ENCODE measurements around the gene FAM216B. TPM values are rescaled to one million over a fixed set of nuclear protein-coding genes. Genes with fewer than 3 reads are reported as not detected.

The FAM216B gene
- polyA plus RNA-seq, 1 donor (not counting 4 experiments of a cell fraction or from before 2014, with no cell fraction given), result not detected

- peaks cover 7% of the 10 kb centered on the region for H3K27me3 ChIP-seq (ENCODE audit: control insufficient read depth, extremely low read depth, insufficient read depth, low read length)
- no peak for DNase-seq (ENCODE audit: low read depth, low spot score)
- H3K27ac ChIP-seq (ENCODE audit: control insufficient read depth, insufficient read depth, low read length), result no peak overlapping the region
- no peaks in the 10 kb centered on the region for H3K79me2 ChIP-seq (ENCODE audit: control insufficient read depth, insufficient read depth, low read length)
- H3K4me3 ChIP-seq (ENCODE audit: control insufficient read depth in 2 of 3, extremely low read depth in 1 of 3, insufficient read depth in 2 of 3, low read depth in 1 of 3, low read length in 3 of 3), result no peak overlapping the region
- H3K4me1 ChIP-seq (ENCODE audit: control insufficient read depth, extremely low read depth, insufficient read depth, low read length), result no peaks in the 10 kb centered on the region
- H3K9ac ChIP-seq (ENCODE audit: control insufficient read depth, extremely low read depth, insufficient read depth, low read length), result no peak overlapping the region
- H3K9me3 ChIP-seq (ENCODE audit: control insufficient read depth, low read depth, low read length), result no peaks in the 10 kb centered on the region
- no peak overlapping the region for H2AFZ ChIP-seq (ENCODE audit: control insufficient read depth, low read length)
- TF ChIP-seq EZH2 (IDR thresholded peaks at IDR 0.05; ENCODE audit: low read length), result no peak
- no peak for TF ChIP-seq CTCF (optimal IDR thresholded peaks at IDR 0.05 in 1 of 3, IDR thresholded peaks at IDR 0.05 in 1 of 3, conservative IDR thresholded peaks at IDR 0.05 in 1 of 3; ENCODE audit: extremely low read depth in 1 of 3, insufficient read depth in 2 of 3, low read length in 3 of 3)
- no peak for FAIRE-seq
- no peaks in the 10 kb centered on the region for H3K9me1 ChIP-seq (ENCODE audit: control insufficient read depth, extremely low read depth, insufficient read depth, low read length)
- H3K4me2 ChIP-seq (ENCODE audit: control insufficient read depth, extremely low read depth, insufficient read depth, low read depth, low read length), result no peak overlapping the region
- no peaks in the 10 kb centered on the region for H4K20me1 ChIP-seq (ENCODE audit: control insufficient read depth, extremely low read depth, insufficient read depth, low read length)
- H3K36me3 ChIP-seq (ENCODE audit: control insufficient read depth in 2 of 2, extremely low read depth in 1 of 2, insufficient read depth in 2 of 2, low read length in 2 of 2), result no peaks in the 10 kb centered on the region
- dilution Hi-C loops (cut with MboI; ENCODE audit: extremely low pct_ligation_motif_present, low sequenced_read_pairs), result no loop called here
Observed at GRCh38 chr13:42814868-42815267, 33.5 kb downstream of the FAM216B start.

GRCh38 chr13:42815681-42816080, 34.3 kb downstream of the FAM216B start:
- no peaks in the 10 kb centered on the region for H3K36me3 ChIP-seq (ENCODE audit: control insufficient read depth in 2 of 2, extremely low read depth in 1 of 2, insufficient read depth in 2 of 2, low read length in 2 of 2)
- TF ChIP-seq EZH2 (IDR thresholded peaks at IDR 0.05; ENCODE audit: low read length) (no peak), CTCF (optimal IDR thresholded peaks at IDR 0.05 in 1 of 3, IDR thresholded peaks at IDR 0.05 in 1 of 3, conservative IDR thresholded peaks at IDR 0.05 in 1 of 3; ENCODE audit: extremely low read depth in 1 of 3, insufficient read depth in 2 of 3, low read length in 3 of 3) (no peak)
- H4K20me1 ChIP-seq (ENCODE audit: control insufficient read depth, extremely low read depth, insufficient read depth, low read length), result no peaks in the 10 kb centered on the region
- DNase-seq (ENCODE audit: low read depth, low spot score), result no peak
- no peak overlapping the region for H3K27ac ChIP-seq (ENCODE audit: control insufficient read depth, insufficient read depth, low read length)
- H3K4me3 ChIP-seq (ENCODE audit: control insufficient read depth in 2 of 3, extremely low read depth in 1 of 3, insufficient read depth in 2 of 3, low read depth in 1 of 3, low read length in 3 of 3), result no peak overlapping the region
- H3K27me3 ChIP-seq (ENCODE audit: control insufficient read depth, extremely low read depth, insufficient read depth, low read length), result peaks cover 7% of the 10 kb centered on the region
- H3K79me2 ChIP-seq (ENCODE audit: control insufficient read depth, insufficient read depth, low read length), result no peaks in the 10 kb centered on the region
- H3K4me1 ChIP-seq (ENCODE audit: control insufficient read depth, extremely low read depth, insufficient read depth, low read length), result no peaks in the 10 kb centered on the region
- H3K9me3 ChIP-seq (ENCODE audit: control insufficient read depth, low read depth, low read length), result no peaks in the 10 kb centered on the region
- no peak for FAIRE-seq
- H2AFZ ChIP-seq (ENCODE audit: control insufficient read depth, low read length), result no peak overlapping the region
- no peak overlapping the region for H3K4me2 ChIP-seq (ENCODE audit: control insufficient read depth, extremely low read depth, insufficient read depth, low read depth, low read length)
- dilution Hi-C loops (cut with MboI; ENCODE audit: extremely low pct_ligation_motif_present, low sequenced_read_pairs), result no loop called here
- H3K9ac ChIP-seq (ENCODE audit: control insufficient read depth, extremely low read depth, insufficient read depth, low read length), result no peak overlapping the region
- no peaks in the 10 kb centered on the region for H3K9me1 ChIP-seq (ENCODE audit: control insufficient read depth, extremely low read depth, insufficient read depth, low read length)

All from keratinocyte (primary cell).